ENCODE results near the gene SPEF1.

The SPEF1 gene

DNA sequence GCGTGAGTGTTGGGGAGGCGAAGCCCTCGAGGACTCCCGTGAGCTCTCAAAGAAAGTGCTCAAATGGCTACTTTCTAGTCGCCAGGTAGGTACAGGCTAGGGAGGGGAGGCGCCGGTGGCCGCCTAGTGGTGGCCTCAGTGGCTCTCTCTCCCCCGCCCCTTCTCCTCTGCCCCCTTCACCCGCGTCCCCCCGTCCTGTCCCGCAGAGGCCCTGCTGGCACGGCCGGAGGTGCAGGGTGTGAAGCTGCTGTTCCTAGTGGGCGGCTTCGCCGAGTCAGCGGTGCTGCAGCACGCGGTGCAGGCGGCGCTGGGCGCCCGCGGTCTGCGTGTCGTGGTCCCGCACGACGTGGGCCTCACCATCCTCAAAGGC is 30.0 kb downstream of the SPEF1 start:
- H3K9ac ChIP-seq: no peak overlapping the region
- TF ChIP-seq CTCF (conservative IDR thresholded peaks at IDR 0.05; ENCODE audit: low read depth, low read length): no peak
- no peak overlapping the region for H3K4me3 ChIP-seq (IDR thresholded peaks at IDR 0.05; ENCODE audit: insufficient read depth, low read depth, low read length)

GRCh38 chr20:3749689-3750531 is 31.3 kb downstream of the SPEF1 start:
- Histone ChIP-seq H3K79me2 (ENCODE audit: insufficient read depth, low read depth) (no peaks in the 10 kb centered on the region), H3K4me1 (ENCODE audit: low read depth, poor library complexity, severe bottlenecking) (no peaks in the 10 kb centered on the region), H3K27me3 (ENCODE audit: insufficient read depth, low read depth) (no peaks in the 10 kb centered on the region), H3K9ac (no peak overlapping the region), H3K27ac (no peak overlapping the region), H3K4me2 (no peak overlapping the region), H3K4me3 (IDR thresholded peaks at IDR 0.05; ENCODE audit: insufficient read depth, low read depth, low read length) (no peak overlapping the region), H3K36me3 (ENCODE audit: insufficient read depth) (no peaks in the 10 kb centered on the region), H4K20me1 (ENCODE audit: insufficient read depth) (no peaks in the 10 kb centered on the region), H2AFZ (ENCODE audit: low read depth) (no peak overlapping the region)
- TF ChIP-seq CTCF (conservative IDR thresholded peaks at IDR 0.05; ENCODE audit: low read depth, low read length): no peak

More for the DNA sequence above, 30.0 kb downstream of the SPEF1 start:
- Histone ChIP-seq H3K4me2 (no peak overlapping the region), H3K27me3 (ENCODE audit: insufficient read depth, low read depth) (no peaks in the 10 kb centered on the region), H3K27ac (no peak overlapping the region), H2AFZ (ENCODE audit: low read depth) (no peak overlapping the region), H3K36me3 (ENCODE audit: insufficient read depth) (no peaks in the 10 kb centered on the region), H4K20me1 (ENCODE audit: insufficient read depth) (no peaks in the 10 kb centered on the region), H3K79me2 (ENCODE audit: insufficient read depth, low read depth) (no peaks in the 10 kb centered on the region), H3K4me1 (ENCODE audit: low read depth, poor library complexity, severe bottlenecking) (no peaks in the 10 kb centered on the region)

DNA sequence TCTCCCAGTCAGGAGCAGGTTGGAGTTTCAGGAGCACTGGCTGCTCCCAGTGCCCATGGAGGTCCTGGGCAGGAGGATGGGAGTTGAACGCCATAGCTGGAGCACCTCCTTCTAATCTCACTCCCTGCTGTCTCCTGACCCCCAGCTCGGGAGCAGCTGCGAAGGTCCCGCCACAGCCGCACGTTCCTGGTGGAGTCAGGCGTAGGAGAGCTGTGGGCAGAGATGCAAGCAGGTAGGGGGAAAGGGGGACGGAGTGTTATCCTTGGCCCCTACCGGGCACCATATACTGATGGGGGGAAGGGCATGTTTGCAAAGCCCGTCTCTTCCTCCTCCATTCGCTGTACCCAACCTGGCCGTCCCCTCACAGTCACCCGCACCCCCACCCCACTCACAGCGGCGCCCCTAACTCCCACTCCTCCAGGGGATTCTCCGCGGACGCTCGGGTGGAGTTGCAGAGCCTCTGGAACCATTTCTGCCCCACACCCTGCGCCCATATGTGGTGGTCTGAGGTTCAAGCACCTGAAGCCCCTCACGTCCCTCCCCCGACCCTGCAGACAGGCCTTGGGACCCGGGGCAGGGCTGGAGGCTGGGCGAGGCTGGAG is 32.1 kb downstream of the SPEF1 start:
- Histone ChIP-seq H3K4me3 (IDR thresholded peaks at IDR 0.05; ENCODE audit: insufficient read depth, low read depth, low read length) (no peak overlapping the region), H3K36me3 (ENCODE audit: insufficient read depth) (no peaks in the 10 kb centered on the region), H2AFZ (ENCODE audit: low read depth) (no peak overlapping the region), H3K4me2 (no peak overlapping the region), H3K79me2 (ENCODE audit: insufficient read depth, low read depth) (no peaks in the 10 kb centered on the region), H3K4me1 (ENCODE audit: low read depth, poor library complexity, severe bottlenecking) (no peaks in the 10 kb centered on the region), H4K20me1 (ENCODE audit: insufficient read depth) (no peaks in the 10 kb centered on the region), H3K27me3 (ENCODE audit: insufficient read depth, low read depth) (no peaks in the 10 kb centered on the region), H3K9ac (no peak overlapping the region), H3K27ac (no peak overlapping the region)
- no peak for TF ChIP-seq CTCF (conservative IDR thresholded peaks at IDR 0.05; ENCODE audit: low read depth, low read length)

DNA sequence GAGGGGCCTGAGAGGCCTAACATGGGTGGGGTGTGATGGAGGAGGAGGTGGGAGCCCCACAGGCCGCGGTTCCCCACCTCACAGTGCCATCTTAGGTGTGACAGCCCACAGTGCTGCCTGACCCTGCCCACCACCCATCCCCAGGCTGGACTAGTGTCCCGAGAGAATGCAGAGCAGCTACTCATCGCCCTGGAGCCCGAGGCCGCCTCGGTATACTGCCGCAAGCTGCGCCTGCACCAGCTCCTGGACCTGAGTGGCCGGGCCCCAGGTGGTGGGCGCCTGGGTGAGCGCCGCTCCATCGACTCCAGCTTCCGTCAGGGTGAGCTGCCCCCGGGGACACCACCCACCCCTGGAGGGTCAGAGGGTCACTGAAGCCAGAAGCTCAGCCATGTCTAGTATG is 33.2 kb downstream of the SPEF1 start:
- Histone ChIP-seq H3K27ac (no peak overlapping the region), H3K9ac (no peak overlapping the region), H2AFZ (ENCODE audit: low read depth) (no peak overlapping the region), H3K4me1 (ENCODE audit: low read depth, poor library complexity, severe bottlenecking) (no peaks in the 10 kb centered on the region), H3K36me3 (ENCODE audit: insufficient read depth) (no peaks in the 10 kb centered on the region), H3K79me2 (ENCODE audit: insufficient read depth, low read depth) (no peaks in the 10 kb centered on the region), H3K4me3 (IDR thresholded peaks at IDR 0.05; ENCODE audit: insufficient read depth, low read depth, low read length) (no peak overlapping the region), H4K20me1 (ENCODE audit: insufficient read depth) (no peaks in the 10 kb centered on the region), H3K4me2 (no peak overlapping the region), H3K27me3 (ENCODE audit: insufficient read depth, low read depth) (no peaks in the 10 kb centered on the region)
- no peak for TF ChIP-seq CTCF (conservative IDR thresholded peaks at IDR 0.05; ENCODE audit: low read depth, low read length)
